Measurements from ENCODE around the gene NOP14. TPM values are rescaled to one million over a fixed set of nuclear protein-coding genes. Genes with fewer than 3 reads are reported as not detected.

The NOP14 gene
- polyA plus RNA-seq, 2 of the 4 experiments (the other 2 are of a cell fraction): 18.9 to 30.2 TPM

- no peak for DNase-seq (ENCODE audit: low read depth in 1 of 2, low spot score in 1 of 2)
- ChIA-PET POLR2A (interaction anchor here (1.7 kb wide), 1 partner anchor 9 kb away, joined by 4 read pairs; no protein-coding TSS in a partner anchor), CTCF (interaction anchor here (2.1 kb wide), 1 partner anchor 10 kb away, joined by 11 read pairs; no protein-coding TSS in a partner anchor)
- Histone ChIP-seq H3K4me2 (no peak overlapping the region), H3K9me3 (no peaks in the 10 kb centered on the region), H3K4me3 (no peak overlapping the region), H3K4me1 (no peaks in the 10 kb centered on the region), H3K27ac (no peak overlapping the region)
- no peak for TF ChIP-seq BCL3 (IDR thresholded peaks at IDR 0.05)
- no peak for TF ChIP-seq FOSL2 (IDR thresholded peaks at IDR 0.05)
- no peak for TF ChIP-seq FOSL2 (CRISPR knock-in tag; IDR thresholded peaks at IDR 0.05)
- TF ChIP-seq SREBF2 (IDR thresholded peaks at IDR 0.05): no peak
- TF ChIP-seq RNF2 (IDR thresholded peaks at IDR 0.05; ENCODE audit: borderline replicate concordance, low read depth): no peak
- no peak for TF ChIP-seq FOSB (CRISPR knock-in tag; IDR thresholded peaks at IDR 0.05)
- TF ChIP-seq SMC3 (IDR thresholded peaks at IDR 0.05): no peak
- TF ChIP-seq GATA3 (IDR thresholded peaks at IDR 0.05; ENCODE audit: borderline replicate concordance): no peak
- no peak for FAIRE-seq
- ATAC-seq: no peak
- WGBS (ENCODE audit: missing lambda C conversion rate): 91% methylated on average over 27 of the region's 30 CpGs
Observed at GRCh38 chr4:2944586-2945526, 18.4 kb downstream of the NOP14 start.

- H3K4me1 ChIP-seq: no peaks in the 10 kb centered on the region
- ChIA-PET POLR2A (interaction anchor here (1.7 kb wide), 1 partner anchor 8 kb away, joined by 4 read pairs; no protein-coding TSS in a partner anchor), CTCF (interaction anchor here (1.3 to 2.1 kb wide), 2 partner anchors 11 to 101 kb away, joined by 3 to 11 read pairs; no protein-coding TSS in a partner anchor)
- H3K9me3 ChIP-seq: no peaks in the 10 kb centered on the region
- H3K4me3 ChIP-seq: no peak overlapping the region
- FAIRE-seq (no peak), ATAC-seq (no peak), DNase-seq (ENCODE audit: low read depth in 1 of 2, low spot score in 1 of 2) (no peak)
- TF ChIP-seq NFE2L2 (conservative IDR thresholded peaks at IDR 0.05; ENCODE audit: low read length) (no peak), KDM1A (IDR thresholded peaks at IDR 0.05; ENCODE audit: low read depth) (no peak), HDAC2 (IDR thresholded peaks at IDR 0.05) (no peak), HOXB13 (CRISPR knock-in tag; IDR thresholded peaks at IDR 0.05; ENCODE audit: low read depth) (no peak), ATOH8 (CRISPR knock-in tag; IDR thresholded peaks at IDR 0.05; ENCODE audit: low read depth) (no peak), JUN (IDR thresholded peaks at IDR 0.05) (no peak), EP300 (IDR thresholded peaks at IDR 0.05) (no peak), PHF8 (IDR thresholded peaks at IDR 0.05; ENCODE audit: borderline replicate concordance, low read depth) (no peak), NR3C1 (IDR thresholded peaks at IDR 0.05) (no peak), RAD21 (conservative IDR thresholded peaks at IDR 0.05 in 1 of 2, IDR thresholded peaks at IDR 0.05 in 1 of 2) (no peak), ESRRA (IDR thresholded peaks at IDR 0.05; ENCODE audit: borderline replicate concordance, low read length) (no peak), MAZ (IDR thresholded peaks at IDR 0.05; ENCODE audit: borderline replicate concordance, low read depth, low read length) (no peak), FOSL2 (IDR thresholded peaks at IDR 0.05) (no peak), FOSL2 (CRISPR knock-in tag; IDR thresholded peaks at IDR 0.05) (no peak), ZFP36 (IDR thresholded peaks at IDR 0.05; ENCODE audit: borderline replicate concordance, partially characterized antibody) (no peak), TFCP2L1 (CRISPR knock-in tag; IDR thresholded peaks at IDR 0.05) (no peak), FOXS1 (CRISPR knock-in tag; IDR thresholded peaks at IDR 0.05) (no peak)
- TF ChIP-seq, protein P1, sequence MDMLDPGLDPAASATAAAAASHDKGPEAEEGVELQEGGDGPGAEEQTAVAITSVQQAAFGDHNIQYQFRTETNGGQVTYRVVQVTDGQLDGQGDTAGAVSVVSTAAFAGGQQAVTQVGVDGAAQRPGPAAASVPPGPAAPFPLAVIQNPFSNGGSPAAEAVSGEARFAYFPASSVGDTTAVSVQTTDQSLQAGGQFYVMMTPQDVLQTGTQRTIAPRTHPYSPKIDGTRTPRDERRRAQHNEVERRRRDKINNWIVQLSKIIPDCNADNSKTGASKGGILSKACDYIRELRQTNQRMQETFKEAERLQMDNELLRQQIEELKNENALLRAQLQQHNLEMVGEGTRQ (IDR thresholded peaks at IDR 0.05): no peak
- TF ChIP-seq, protein P2, sequence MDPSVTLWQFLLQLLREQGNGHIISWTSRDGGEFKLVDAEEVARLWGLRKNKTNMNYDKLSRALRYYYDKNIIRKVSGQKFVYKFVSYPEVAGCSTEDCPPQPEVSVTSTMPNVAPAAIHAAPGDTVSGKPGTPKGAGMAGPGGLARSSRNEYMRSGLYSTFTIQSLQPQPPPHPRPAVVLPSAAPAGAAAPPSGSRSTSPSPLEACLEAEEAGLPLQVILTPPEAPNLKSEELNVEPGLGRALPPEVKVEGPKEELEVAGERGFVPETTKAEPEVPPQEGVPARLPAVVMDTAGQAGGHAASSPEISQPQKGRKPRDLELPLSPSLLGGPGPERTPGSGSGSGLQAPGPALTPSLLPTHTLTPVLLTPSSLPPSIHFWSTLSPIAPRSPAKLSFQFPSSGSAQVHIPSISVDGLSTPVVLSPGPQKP (IDR thresholded peaks at IDR 0.05; ENCODE audit: low read depth, low read length): no peak
- H3K27ac ChIP-seq: no peak overlapping the region
- 88% methylated on average over 11 of the region's 11 CpGs for WGBS (ENCODE audit: missing lambda C conversion rate)
- H3K4me2 ChIP-seq: no peak overlapping the region
Observed at GRCh38 chr4:2944091-2944482, 19.1 kb downstream of the NOP14 start.

Measured in A549 (cell line).